CD4-positive, alpha-beta T cell (primary cell): ENCODE measurements around the gene CCDC107. TPM values are rescaled to one million over a fixed set of nuclear protein-coding genes. Genes with fewer than 3 reads are reported as not detected.
A peak's percentile ranks its signal among the peaks of the same experiment; 100 is the strongest.

Source experiments
- ATAC-seq: fragments of 200-7000 bp; cut with Tn5 transposase; one replicate; pipeline ENCODE4 v1.10.0; 2022; ENCODE audit warnings: mild to moderate bottlenecking; ENCODE audit not compliant: poor library complexity
- CTCF ChIA-PET: fragments of 350-600 bp; sonication (Branson Sonifier 250); formaldehyde crosslinking; loops from one replicate; lab custom pipeline; 2021; ENCODE audit warnings: antibody characterized with exemption, inconsistent platforms; lab: Charles Lee
- POLR2A ChIA-PET: fragments of 350-600 bp; sonication (Branson Sonifier 250); formaldehyde crosslinking; loops from one replicate; lab custom pipeline; 2021; ENCODE audit warnings: antibody characterized with exemption, inconsistent platforms; lab: Charles Lee
- DNase-seq, 14 experiments: peaks; one replicate each; pipeline ENCODE4 v3.0.0-alpha.2; 2013 to 2020; ENCODE audit warnings: mixed read lengths in 2 of 14
- H3K27ac ChIP-seq, 2 donors: one replicate each; pipeline versions ENCODE4 v1.5.1 to v1.7.0; 2013; ENCODE audit warnings: low read length in 2 of 2, low read depth in 1 of 2, mild to moderate bottlenecking in 1 of 2
- H3K27me3 ChIP-seq, 2 experiments: 1 replicate in 1 of 2; 2 replicates in 1 of 2; pipeline versions ENCODE4 v1.6.1 to v1.7.0; 2013; ENCODE audit warnings: low read length in 2 of 2, control low read depth in 1 of 2, mild to moderate bottlenecking in 1 of 2, moderate library complexity in 1 of 2; ENCODE audit not compliant: insufficient read depth in 2 of 2, control insufficient read depth in 1 of 2
- H3K36me3 ChIP-seq: one replicate; pipeline ENCODE4 v1.6.1; 2013; ENCODE audit warnings: low read length, control low read depth; ENCODE audit not compliant: insufficient read depth
- H3K4me1 ChIP-seq: one replicate; pipeline ENCODE4 v1.6.1; 2013; ENCODE audit warnings: low read length, control low read depth; ENCODE audit not compliant: insufficient read depth
- H3K4me3 ChIP-seq: one replicate; pipeline ENCODE4 v1.5.1; 2013; ENCODE audit warnings: mild to moderate bottlenecking, low read length, moderate library complexity
- H3K9me3 ChIP-seq, 2 experiments: 1 replicate in 1 of 2; 2 replicates in 1 of 2; pipeline versions ENCODE4 v1.6.1 to v1.7.0; 2013; ENCODE audit warnings: low read length in 2 of 2, mild to moderate bottlenecking in 2 of 2, control low read depth in 1 of 2, moderate library complexity in 1 of 2; ENCODE audit not compliant: control insufficient read depth in 1 of 2, insufficient read depth in 1 of 2
- H3K27ac Mint-ChIP-seq: one replicate; pipeline ENCODE4 v1.8.0; 2020; ENCODE audit warnings: mixed read lengths
- H3K27me3 Mint-ChIP-seq: one replicate; pipeline ENCODE4 v1.8.0; 2021; ENCODE audit warnings: mixed read lengths
- H3K36me3 Mint-ChIP-seq: one replicate; pipeline ENCODE4 v1.8.0; 2021; ENCODE audit warnings: low read depth, mixed read lengths
- H3K4me1 Mint-ChIP-seq: one replicate; pipeline ENCODE4 v1.8.0; 2021; ENCODE audit warnings: low read depth, mixed read lengths
- H3K4me3 Mint-ChIP-seq: one replicate; pipeline ENCODE4 v1.8.0; 2020; ENCODE audit warnings: mild to moderate bottlenecking, mixed read lengths
- H3K9me3 Mint-ChIP-seq: one replicate; pipeline ENCODE4 v1.8.0; 2020; ENCODE audit warnings: mixed read lengths
- intact Hi-C, 2 experiments: fragments of 100-400 bp; cut with DNase I in 1 of 2; cut with micrococcal nuclease in 1 of 2; formaldehyde crosslinking; loops; one replicate each; pipeline versions ENCODE4 v1.15.1 to v1.9.0; 2023 to 2025; cut with DNase I, micrococcal nuclease
- total RNA-seq, 174 experiments: library from RNA in 2 of 174; stranded (reverse) in 2 of 174; gene quantifications; one replicate each; pipeline ENCODE4 v1.2.3 and lab custom pipeline; 2021 to 2026
- TF ChIP-seq, protein P1 (sequence below): fragments of 200-600 bp; IDR thresholded peaks from one replicate; pipeline ENCODE4 v1.8.0; 2022; ENCODE audit warnings: antibody characterized with exemption, mild to moderate bottlenecking

CCDC107 gene
- total RNA-seq, 2 experiments from 2014 or later, result 10.2 TPM

DNA sequence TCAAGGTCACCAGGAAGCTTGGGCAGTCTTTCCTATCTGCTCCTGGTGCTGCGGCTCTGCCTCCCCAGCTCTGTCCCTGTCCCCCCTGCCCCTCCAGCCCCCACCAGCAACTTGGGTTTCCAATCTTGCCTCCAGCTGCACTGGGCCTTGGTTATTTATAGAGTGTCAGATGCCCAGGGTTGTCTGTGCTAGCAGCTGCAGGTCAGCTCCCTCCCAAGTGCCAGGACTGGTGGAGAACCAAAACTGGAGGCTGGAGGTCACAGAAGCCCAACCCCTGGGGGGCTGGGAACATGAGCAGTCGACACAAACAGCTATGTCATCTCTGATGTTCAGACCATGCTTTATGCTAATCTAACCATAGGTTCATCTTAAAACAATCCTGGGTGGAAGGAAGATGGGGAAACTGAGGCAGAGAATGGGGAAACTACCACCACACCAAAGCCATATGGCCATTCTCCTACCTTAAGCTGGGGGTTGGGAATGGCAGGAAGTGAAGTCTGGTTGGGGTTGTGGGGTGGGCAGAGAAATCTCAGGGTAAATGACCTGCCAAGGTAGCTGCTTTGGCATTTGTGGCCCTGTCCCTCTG, 30.0 kb downstream of the CCDC107 start:
- intact Hi-C loops, result no loop called here
- H3K27ac Mint-ChIP-seq, result no peak overlapping the region
- TF ChIP-seq, protein P1, sequence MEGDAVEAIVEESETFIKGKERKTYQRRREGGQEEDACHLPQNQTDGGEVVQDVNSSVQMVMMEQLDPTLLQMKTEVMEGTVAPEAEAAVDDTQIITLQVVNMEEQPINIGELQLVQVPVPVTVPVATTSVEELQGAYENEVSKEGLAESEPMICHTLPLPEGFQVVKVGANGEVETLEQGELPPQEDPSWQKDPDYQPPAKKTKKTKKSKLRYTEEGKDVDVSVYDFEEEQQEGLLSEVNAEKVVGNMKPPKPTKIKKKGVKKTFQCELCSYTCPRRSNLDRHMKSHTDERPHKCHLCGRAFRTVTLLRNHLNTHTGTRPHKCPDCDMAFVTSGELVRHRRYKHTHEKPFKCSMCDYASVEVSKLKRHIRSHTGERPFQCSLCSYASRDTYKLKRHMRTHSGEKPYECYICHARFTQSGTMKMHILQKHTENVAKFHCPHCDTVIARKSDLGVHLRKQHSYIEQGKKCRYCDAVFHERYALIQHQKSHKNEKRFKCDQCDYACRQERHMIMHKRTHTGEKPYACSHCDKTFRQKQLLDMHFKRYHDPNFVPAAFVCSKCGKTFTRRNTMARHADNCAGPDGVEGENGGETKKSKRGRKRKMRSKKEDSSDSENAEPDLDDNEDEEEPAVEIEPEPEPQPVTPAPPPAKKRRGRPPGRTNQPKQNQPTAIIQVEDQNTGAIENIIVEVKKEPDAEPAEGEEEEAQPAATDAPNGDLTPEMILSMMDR, result no peak

DNA sequence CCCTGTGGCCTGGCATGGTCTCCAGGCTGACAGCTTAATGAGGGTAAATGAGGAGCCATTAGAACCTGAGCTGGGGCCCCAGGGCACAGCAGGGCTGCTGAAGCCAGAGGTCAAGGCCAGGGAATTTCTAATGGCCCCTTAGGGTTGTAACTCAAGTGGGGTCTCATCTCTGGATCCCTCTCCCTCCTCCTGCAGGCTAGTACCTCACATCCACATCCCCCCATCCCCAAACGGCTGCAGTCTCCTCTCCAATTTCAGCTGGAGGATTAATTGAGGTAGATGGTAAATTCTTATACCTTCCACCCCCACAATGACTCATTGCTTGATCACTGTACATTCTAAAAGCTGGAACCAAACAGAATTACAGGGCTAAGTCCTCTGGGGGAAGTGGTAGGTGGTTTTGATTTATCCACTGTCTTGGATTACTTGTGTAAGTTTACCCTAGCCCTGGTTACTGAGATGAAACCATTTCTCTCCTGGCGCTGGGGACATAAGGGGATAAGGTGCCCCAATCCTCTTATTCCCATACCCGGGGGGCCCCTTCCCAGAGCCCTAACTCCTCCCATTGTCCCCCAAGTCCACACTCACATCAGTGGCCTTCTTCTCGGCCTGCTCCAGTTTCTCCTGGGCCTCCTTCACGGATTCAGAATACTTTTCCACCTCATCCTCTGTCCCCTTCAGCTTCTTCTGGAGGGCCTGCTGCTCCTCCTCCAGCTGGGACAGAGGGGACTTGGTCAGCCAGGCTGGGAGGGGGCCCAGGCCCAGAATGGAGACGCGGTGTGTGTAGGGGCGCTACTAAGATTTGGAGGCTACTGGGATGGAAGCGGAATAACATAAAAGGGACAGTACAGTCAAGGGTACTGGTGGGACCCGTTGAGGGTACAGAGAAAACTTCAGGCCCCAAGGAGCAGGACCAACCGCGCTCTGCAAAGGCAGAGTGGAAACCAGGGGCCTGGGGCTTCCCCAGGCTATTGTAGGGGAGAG, 30.8 kb downstream of the CCDC107 start:
- no peaks in the 10 kb centered on the region for H3K27me3 Mint-ChIP-seq
- peaks cover 28% of the 10 kb centered on the region for H3K4me1 Mint-ChIP-seq
- TF ChIP-seq, protein P1, result no peak
- H3K4me3 Mint-ChIP-seq, result peak overlapping the region; percentile 82
- DNase-seq, result no peak
- Histone ChIP-seq H3K9me3 (no peaks in the 10 kb centered on the region), H3K4me3 (no peak overlapping the region), H3K27ac (peak overlapping the region in 1 of 2 donors; percentile 22), H3K27me3 (no peaks in the 10 kb centered on the region), H3K36me3 (no peaks in the 10 kb centered on the region), H3K4me1 (peaks cover 26% of the 10 kb centered on the region)
- intact Hi-C loops, result no loop called here
- ATAC-seq, result peak; percentile 37
- H3K27ac Mint-ChIP-seq, result peak overlapping the region; percentile 1
- no peaks in the 10 kb centered on the region for H3K36me3 Mint-ChIP-seq
- ChIA-PET CTCF (interaction anchor here (0.7 to 1.8 kb wide), 3 partner anchors 8 to 31 kb away, joined by 3 to 14 read pairs (median 5); partner anchors contain the start of genes CCDC107 and RMRP), POLR2A (interaction anchor here (1.3 to 1.7 kb wide), 2 partner anchors 40 to 42 kb away, joined by 3 to 9 read pairs; no protein-coding TSS in a partner anchor)
- no peaks in the 10 kb centered on the region for H3K9me3 Mint-ChIP-seq

More for the DNA sequence above, 30.0 kb downstream of the CCDC107 start:
- Histone ChIP-seq H3K27ac (no peak overlapping the region), H3K4me3 (no peak overlapping the region), H3K9me3 (no peaks in the 10 kb centered on the region), H3K4me1 (peaks cover 26% of the 10 kb centered on the region), H3K36me3 (no peaks in the 10 kb centered on the region), H3K27me3 (no peaks in the 10 kb centered on the region)
- Mint-ChIP-seq H3K36me3 (no peaks in the 10 kb centered on the region), H3K9me3 (no peaks in the 10 kb centered on the region), H3K27me3 (no peaks in the 10 kb centered on the region), H3K4me1 (peaks cover 28% of the 10 kb centered on the region), H3K4me3 (peak overlapping the region; percentile 82)
- ChIA-PET CTCF (interaction anchor here (0.7 to 1.8 kb wide), 4 partner anchors 9 to 77 kb away, joined by 3 to 14 read pairs (median 4); partner anchors contain the start of genes CCDC107 and RMRP), POLR2A (interaction anchor here (1.3 kb wide), 1 partner anchor 39 kb away, joined by 3 read pairs; no protein-coding TSS in a partner anchor)
- no peak for DNase-seq
- no peak for ATAC-seq

DNA sequence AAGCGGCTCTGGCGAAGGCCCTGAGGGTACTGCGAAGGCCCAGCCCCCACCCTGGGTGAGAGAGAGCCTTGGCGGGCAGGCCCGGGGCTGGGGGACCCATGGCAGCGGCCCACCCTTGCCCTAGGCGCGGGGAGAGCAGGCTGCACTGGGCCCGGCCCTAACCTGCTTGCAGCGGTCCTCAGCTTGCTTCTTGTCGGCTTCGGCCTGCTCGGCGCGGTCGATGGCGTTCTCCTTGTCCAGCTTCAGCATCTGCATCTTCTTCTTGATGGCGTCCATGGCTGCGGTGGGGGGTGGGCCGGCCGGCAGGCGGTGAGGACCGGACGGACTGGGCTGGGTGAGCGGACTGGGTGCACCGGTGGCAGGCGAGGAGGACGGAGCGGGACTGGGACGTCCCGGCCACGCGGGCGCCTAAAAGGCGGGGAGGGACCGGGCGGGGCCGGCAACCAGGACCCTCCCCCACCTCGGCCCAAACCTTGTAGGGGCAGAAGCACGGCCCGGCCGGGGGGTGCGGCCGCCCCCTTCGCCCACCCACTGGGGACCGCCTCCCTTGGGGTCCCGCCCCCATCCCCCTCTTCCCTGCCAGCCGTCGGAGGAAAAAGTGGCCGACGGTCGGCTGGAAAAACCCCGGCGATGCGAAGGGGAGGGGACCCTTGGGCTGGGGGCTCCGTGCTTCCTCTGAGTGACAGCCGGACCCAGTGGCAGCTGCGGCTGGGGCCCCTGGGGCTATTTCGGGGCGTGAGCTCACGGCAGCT, 31.6 kb downstream of the CCDC107 start, which contains the start of gene TPM2:
TSS of gene TPM2 (minus strand) at position 384 of the 752 bp plus-strand sequence. CDS start at position 276, 108 bp downstream.
- Mint-ChIP-seq H3K9me3 (no peaks in the 10 kb centered on the region), H3K27me3 (no peaks in the 10 kb centered on the region), H3K4me1 (peaks cover 28% of the 10 kb centered on the region), H3K36me3 (no peaks in the 10 kb centered on the region), H3K4me3 (peak within 1 kb of the TSS; percentile 92), H3K27ac (peak within 1 kb of the TSS; percentile 73)
- intact Hi-C loops, result no loop called here
- TF ChIP-seq, protein P1, result no peak
- H3K27ac ChIP-seq, result peak within 1 kb of the TSS; percentile 40 to 55
- DNase-seq, result peak in 1 of 14 experiments; percentile 26
- peaks cover 26% of the 10 kb centered on the region for H3K4me1 ChIP-seq
- H3K4me3 ChIP-seq, result peak within 1 kb of the TSS; percentile 88
- CTCF ChIA-PET, result interaction anchor here (1.8 kb wide), 1 partner anchor 42 kb away, joined by 5 read pairs; no protein-coding TSS in a partner anchor
- POLR2A ChIA-PET, result interaction anchor here (1.3 to 2.3 kb wide), 6 partner anchors 25 to 59 kb away, joined by 3 to 10 read pairs (median 7); partner anchors contain the start of gene ARHGEF39
- H3K9me3 ChIP-seq, result no peaks in the 10 kb centered on the region
- H3K27me3 ChIP-seq, result no peaks in the 10 kb centered on the region
- H3K36me3 ChIP-seq, result no peaks in the 10 kb centered on the region
- peak; percentile 10 for ATAC-seq
